HG03064 (cell line): ENCODE measurements around the gene KIAA0930.

Experiments
- ATAC-seq: cut with Tn5 transposase; IDR thresholded peaks from one replicate; pipeline ENCODE4 v1.9.1; 2021; ENCODE audit warnings: low read depth; ENCODE audit not compliant: unreplicated experiment

The KIAA0930 gene

GRCh38 chr22:45185718-45186514, 54.8 kb downstream of the KIAA0930 start:
- no peak for ATAC-seq

- no peak for ATAC-seq
Measured at GRCh38 chr22:45183974-45184373, 56.7 kb downstream of the KIAA0930 start.

- no peak for ATAC-seq
Measured at GRCh38 chr22:45181766-45182165, 58.9 kb downstream of the KIAA0930 start.

GRCh38 chr22:45181240-45181639, 59.5 kb downstream of the KIAA0930 start:
- ATAC-seq: no peak

GRCh38 chr22:45180146-45180679, 60.5 kb downstream of the KIAA0930 start:
- ATAC-seq: no peak

GRCh38 chr22:45179276-45180049, 61.2 kb downstream of the KIAA0930 start:
- ATAC-seq: no peak

GRCh38 chr22:45172881-45173585, 67.7 kb downstream of the KIAA0930 start:
- no peak for ATAC-seq

GRCh38 chr22:45171830-45172229, 68.9 kb downstream of the KIAA0930 start:
- ATAC-seq: no peak

GRCh38 chr22:45169591-45170466, 70.9 kb downstream of the KIAA0930 start:
- no peak for ATAC-seq

GRCh38 chr22:45166932-45167331, 73.8 kb downstream of the KIAA0930 start:
- ATAC-seq: no peak

- peak; percentile 21 for ATAC-seq
Measured at GRCh38 chr22:45164270-45165088, 76.2 kb downstream of the KIAA0930 start.

- peak; percentile 66 for ATAC-seq
Measured at GRCh38 chr22:45163451-45164269, 77.0 kb downstream of the KIAA0930 start, which contains the start of gene NUP50. NUP50 (plus strand) TSS chr22:45163925; CDS start chr22:45168178, 4,253 bp downstream.

GRCh38 chr22:45163099-45163450, 77.6 kb downstream of the KIAA0930 start:
- ATAC-seq: no peak

GRCh38 chr22:45162531-45162930, 78.2 kb downstream of the KIAA0930 start:
- ATAC-seq: no peak

GRCh38 chr22:45159652-45160462, 80.8 kb downstream of the KIAA0930 start:
- ATAC-seq: no peak

- no peak for ATAC-seq
Measured at GRCh38 chr22:45157907-45158306, 82.8 kb downstream of the KIAA0930 start.

- no peak for ATAC-seq
Measured at GRCh38 chr22:45155050-45155840, 85.4 kb downstream of the KIAA0930 start.
